AG10803 (cell line): ENCODE results near the gene TBX5.

ENCODE experiments used
- DNase-seq: peaks from one replicate; pipeline ENCODE4 v3.0.0; 2010; ENCODE audit warnings: low read depth
- H3K4me3 ChIP-seq: 2 replicates; pipeline ENCODE4 v1.5.1; 2011; ENCODE audit warnings: mild to moderate bottlenecking, low read length, control low read depth
- CTCF ChIP-seq: conservative IDR thresholded peaks from 2 replicates; pipeline ENCODE4 v1.5.1; 2011; ENCODE audit warnings: mild to moderate bottlenecking, low read length, control low read depth, inconsistent platforms

TBX5 gene

GRCh38 chr12:114339626-114340025 lies 66.3 kb downstream of the TBX5 start:
- DNase-seq: peak; percentile 82
- no peak overlapping the region for H3K4me3 ChIP-seq
- TF ChIP-seq CTCF: no peak

DNA sequence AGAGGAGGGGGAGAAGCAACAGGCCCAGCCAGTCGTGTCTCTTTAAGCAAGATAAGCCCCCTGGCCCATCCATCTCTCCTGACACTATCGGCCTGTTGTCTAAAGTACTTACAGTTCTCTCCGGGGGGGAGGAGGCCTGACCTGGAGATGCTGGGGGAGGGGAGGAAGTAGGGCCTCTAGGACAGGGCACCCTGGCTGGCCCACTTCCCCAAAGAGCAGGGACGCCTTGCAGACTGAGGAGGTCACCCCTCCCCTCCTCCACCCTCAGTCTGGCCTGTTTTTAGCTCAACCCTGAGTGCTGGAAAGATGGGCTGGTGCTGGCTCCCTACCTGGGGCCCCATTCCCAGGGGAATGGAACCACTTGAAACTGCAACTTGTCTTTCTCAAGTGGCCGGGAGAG lies 70.3 kb downstream of the TBX5 start:
- DNase-seq: no peak
- H3K4me3 ChIP-seq: no peak overlapping the region
- no peak for TF ChIP-seq CTCF

DNA sequence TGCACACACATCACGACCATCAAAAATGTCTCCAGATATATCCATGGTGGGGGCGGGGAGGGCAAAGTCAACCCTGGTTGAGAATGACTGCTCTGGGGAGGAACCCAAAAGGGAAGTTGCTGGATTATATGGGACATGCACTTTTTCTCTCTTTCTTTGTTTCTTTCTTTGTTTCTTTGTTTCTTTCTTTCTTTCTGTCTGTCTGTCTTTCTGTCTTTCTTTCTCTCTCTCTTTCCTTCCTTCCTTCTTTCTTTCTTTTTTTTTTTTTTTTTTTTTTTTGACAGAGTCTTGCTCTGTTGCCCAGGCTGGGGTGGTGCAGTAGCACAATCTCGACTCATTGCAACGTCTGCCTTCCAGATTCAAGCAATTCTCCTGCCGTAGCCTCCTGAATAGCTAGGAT lies 71.5 kb downstream of the TBX5 start:
- no peak overlapping the region for H3K4me3 ChIP-seq
- no peak for TF ChIP-seq CTCF
- DNase-seq: no peak

GRCh38 chr12:114328292-114328691 lies 77.7 kb downstream of the TBX5 start:
- DNase-seq: no peak
- TF ChIP-seq CTCF: no peak
- H3K4me3 ChIP-seq: no peak overlapping the region

- no peak for DNase-seq
- TF ChIP-seq CTCF: no peak
- no peak overlapping the region for H3K4me3 ChIP-seq
These were observed 78.2 kb downstream of the TBX5 start for GRCh38 chr12:114327765-114328164.

DNA sequence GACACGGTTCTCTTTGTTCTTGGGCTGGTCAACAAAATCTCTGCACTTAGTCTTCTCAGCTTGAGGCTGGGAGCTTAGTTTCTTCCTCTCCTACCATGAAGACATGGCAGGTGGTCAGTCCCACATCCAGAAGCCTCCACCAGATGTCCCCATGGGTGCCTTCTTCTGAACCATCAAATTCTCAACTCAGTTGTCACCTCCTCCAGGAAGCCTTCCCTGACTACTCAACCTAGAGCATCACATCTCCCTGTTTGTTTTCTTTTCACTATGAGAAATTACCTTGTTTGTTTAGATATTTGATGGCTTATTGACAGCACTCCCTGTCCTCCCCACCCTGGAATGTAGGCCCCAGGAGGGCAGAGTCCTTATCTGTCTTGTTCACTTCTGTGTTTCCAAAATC lies 84.4 kb downstream of the TBX5 start:
- no peak for TF ChIP-seq CTCF
- H3K4me3 ChIP-seq: no peak overlapping the region
- no peak for DNase-seq

DNA sequence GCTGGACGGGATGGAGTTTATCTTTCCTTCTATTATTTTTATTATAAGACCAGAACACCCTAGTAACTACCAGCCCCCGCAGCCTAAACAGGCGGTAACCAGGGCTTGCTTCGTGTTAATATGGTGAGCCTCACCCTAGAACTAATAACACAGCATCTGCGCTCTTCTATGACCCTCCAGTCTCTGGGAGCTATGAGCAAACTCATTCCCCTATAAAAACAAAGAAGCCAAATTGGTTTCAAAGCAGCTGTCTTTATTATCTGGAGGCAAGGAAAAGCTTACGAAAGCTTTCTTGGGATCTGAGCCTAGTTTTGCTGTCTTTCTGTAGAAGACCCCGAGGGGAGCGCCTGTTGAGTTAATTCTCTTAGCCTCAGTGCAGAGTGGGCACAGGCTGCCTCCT lies 85.0 kb downstream of the TBX5 start:
- H3K4me3 ChIP-seq: no peak overlapping the region
- DNase-seq: no peak
- no peak for TF ChIP-seq CTCF
